Body of pancreas (tissue), 4 donors: ENCODE data around the gene PSMD1.

Experiments used
- CTCF ChIP-seq, 7 experiments: fragments of 450-650 bp in 4 of 7; fragments of 200-600 bp in 3 of 7; sonication (generic) in 3 of 7; IDR thresholded peaks; one replicate each; pipeline ENCODE4 v1.5.1; 2016 to 2019; ENCODE audit warnings: antibody characterized with exemption in 7 of 7
- POLR2A ChIP-seq, 3 donors: fragments of 450-650 bp; IDR thresholded peaks; one replicate each; pipeline ENCODE4 v1.6.1; 2016; ENCODE audit warnings: antibody characterized with exemption in 3 of 3, mild to moderate bottlenecking in 2 of 3

GRCh38 chr2:231047923-231048915 lies 8.4 kb upstream of the PSMD1 start:
- TF ChIP-seq CTCF (IDR thresholded peaks at IDR 0.05) (no peak), POLR2A (IDR thresholded peaks at IDR 0.05) (no peak)
